Measurements from ENCODE around the gene C19orf47.
"Not testable (repeated sequence)": the region's sequence is repeated elsewhere in the genome, so short reads cannot be mapped to it uniquely, and the experiment has no call there.

C19orf47 gene

GRCh38 chr19:40376286-40376862 lies 28.2 kb upstream of the C19orf47 start:
- no peak for DNase-seq (ENCODE audit: low spot score)

GRCh38 chr19:40374084-40374483 lies 25.9 kb upstream of the C19orf47 start:
- no peak for DNase-seq (ENCODE audit: low spot score)

GRCh38 chr19:40371802-40372122 lies 23.6 kb upstream of the C19orf47 start:
- no peak for DNase-seq (ENCODE audit: low spot score)

- DNase-seq (ENCODE audit: low spot score), result no peak
Observed at GRCh38 chr19:40370997-40371801, 23.0 kb upstream of the C19orf47 start.

- DNase-seq (ENCODE audit: low spot score), result not testable (repeated sequence)
Observed at GRCh38 chr19:40370253-40370652, 22.1 kb upstream of the C19orf47 start.

GRCh38 chr19:40369797-40370196 lies 21.6 kb upstream of the C19orf47 start:
- no peak for DNase-seq (ENCODE audit: low spot score)

GRCh38 chr19:40367577-40368434 lies 19.6 kb upstream of the C19orf47 start:
- no peak for DNase-seq (ENCODE audit: low spot score)

GRCh38 chr19:40366697-40367561 lies 18.7 kb upstream of the C19orf47 start:
- DNase-seq (ENCODE audit: low spot score), result no peak

- DNase-seq (ENCODE audit: low spot score), result peak; percentile 73
Observed at GRCh38 chr19:40365613-40366401, 17.6 kb upstream of the C19orf47 start.

GRCh38 chr19:40365010-40365409 lies 16.8 kb upstream of the C19orf47 start:
- no peak for DNase-seq (ENCODE audit: low spot score)

GRCh38 chr19:40363069-40363468 lies 14.9 kb upstream of the C19orf47 start:
- no peak for DNase-seq (ENCODE audit: low spot score)

GRCh38 chr19:40362160-40362559 lies 14.0 kb upstream of the C19orf47 start:
- DNase-seq (ENCODE audit: low spot score), result no peak

- DNase-seq (ENCODE audit: low spot score), result no peak
Observed at GRCh38 chr19:40360708-40361241, 12.6 kb upstream of the C19orf47 start.

- no peak for DNase-seq (ENCODE audit: low spot score)
Observed at GRCh38 chr19:40360020-40360707, 12.0 kb upstream of the C19orf47 start.

- no peak for DNase-seq (ENCODE audit: low spot score)
Observed at GRCh38 chr19:40358773-40359172, 10.6 kb upstream of the C19orf47 start.

- DNase-seq (ENCODE audit: low spot score), result no peak
Observed at GRCh38 chr19:40357640-40358039, 9.4 kb upstream of the C19orf47 start.

- no peak for DNase-seq (ENCODE audit: low spot score)
Observed at GRCh38 chr19:40356681-40357595, 8.7 kb upstream of the C19orf47 start.

GRCh38 chr19:40355975-40356680 lies 7.9 kb upstream of the C19orf47 start:
- no peak for DNase-seq (ENCODE audit: low spot score)
